Skeletal muscle satellite cell (primary cell): Measurements from ENCODE around the gene EID2B.

ENCODE experiments used
- H3K27me3 ChIP-seq: 2 replicates; pipeline ENCODE4 v1.7.0; 2013; ENCODE audit warnings: low read length; ENCODE audit not compliant: control insufficient read depth, insufficient read depth
- H3K36me3 ChIP-seq: 2 replicates; pipeline ENCODE4 v1.7.0; 2013; ENCODE audit warnings: mild to moderate bottlenecking, control low read depth, low read length; ENCODE audit not compliant: insufficient read depth
- H3K4me1 ChIP-seq: 2 replicates; pipeline ENCODE4 v1.7.0; 2013; ENCODE audit warnings: low read length; ENCODE audit not compliant: control insufficient read depth, insufficient read depth
- H3K4me2 ChIP-seq: 2 replicates; pipeline ENCODE4 v1.7.0; 2013; ENCODE audit warnings: mild to moderate bottlenecking, low read length
- H3K4me3 ChIP-seq: 2 replicates; pipeline ENCODE4 v1.7.0; 2013; ENCODE audit warnings: low read length
- H3K9ac ChIP-seq: 2 replicates; pipeline ENCODE4 v1.7.0; 2013; ENCODE audit warnings: mild to moderate bottlenecking, low read depth, low read length, moderate library complexity
- H3K9me3 ChIP-seq: replicated peaks from 2 replicates; pipeline ENCODE4 v1.7.0; 2013; ENCODE audit warnings: mild to moderate bottlenecking, control low read depth, low read length

The EID2B gene

DNA sequence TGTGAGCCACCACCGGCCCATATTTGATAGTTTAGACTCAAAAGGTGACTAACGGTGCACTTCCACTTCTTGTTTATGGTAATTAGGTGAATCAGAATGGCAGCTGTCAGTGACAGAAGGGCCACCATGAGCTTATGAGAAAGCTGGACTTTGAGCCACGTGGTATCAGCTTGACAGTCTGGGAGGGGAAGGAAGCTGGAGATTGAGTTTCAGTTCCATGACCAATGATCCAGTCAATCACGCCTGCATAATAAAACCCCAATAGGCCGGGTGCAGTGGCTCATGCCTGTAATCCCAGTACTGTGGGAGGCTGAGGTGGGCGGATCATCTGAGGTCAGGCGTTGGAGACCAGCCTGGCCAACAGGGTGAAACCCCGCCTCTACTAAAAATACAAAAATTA lies 8.2 kb downstream of the EID2B start:
- Histone ChIP-seq H3K9me3 (no peaks in the 10 kb centered on the region), H3K36me3 (no peaks in the 10 kb centered on the region), H3K4me3 (no peak overlapping the region), H3K9ac (no peak overlapping the region), H3K27me3 (no peaks in the 10 kb centered on the region), H3K4me2 (no peak overlapping the region), H3K4me1 (no peaks in the 10 kb centered on the region)

DNA sequence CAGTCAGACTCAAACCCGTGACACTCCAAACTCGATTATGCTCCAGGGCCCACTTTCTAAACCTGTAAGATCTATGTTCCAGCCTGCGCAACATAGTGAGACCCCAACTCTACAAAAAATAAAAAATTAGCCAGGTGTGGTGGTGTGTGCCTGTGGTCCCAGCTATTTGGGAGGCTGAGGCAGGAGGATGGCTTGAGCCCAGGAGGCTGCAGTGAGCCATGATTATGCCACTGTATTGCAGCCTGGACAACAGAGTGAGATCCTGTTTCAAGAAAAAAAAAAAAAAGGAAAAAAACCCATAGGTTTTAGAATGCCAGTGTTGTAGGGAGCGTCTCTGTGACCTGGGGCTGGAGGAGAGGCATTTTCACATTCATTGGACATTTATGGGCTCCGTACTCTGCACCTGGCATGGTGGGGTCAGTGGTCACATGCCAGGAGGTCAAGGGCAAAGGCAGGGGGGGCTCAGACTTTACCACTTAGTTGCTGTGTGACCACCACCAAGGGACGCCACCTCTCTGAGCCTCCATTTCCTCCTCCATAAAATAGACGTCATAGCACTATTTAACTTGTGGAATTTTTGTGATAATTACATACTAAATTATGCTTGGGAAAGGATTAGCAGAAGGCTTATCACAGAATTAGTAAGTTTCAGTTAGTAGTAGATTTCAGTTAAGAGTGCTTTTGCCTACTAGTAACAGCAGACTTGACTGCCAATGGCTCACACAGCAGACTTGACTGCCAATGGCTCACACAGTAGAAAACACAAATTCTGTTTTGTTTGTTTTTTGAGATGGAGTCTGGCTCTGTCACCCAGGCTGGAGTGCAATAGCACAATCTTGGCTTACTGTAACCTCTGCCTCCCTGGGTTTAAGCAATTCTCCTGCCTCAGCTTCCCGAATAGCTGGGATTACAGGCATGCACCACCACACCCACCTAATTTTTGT lies 11.8 kb downstream of the EID2B start:
- Histone ChIP-seq H3K9ac (no peak overlapping the region), H3K4me1 (peaks cover under 1% of the 10 kb centered on the region), H3K36me3 (no peaks in the 10 kb centered on the region), H3K27me3 (peaks cover 19% of the 10 kb centered on the region), H3K9me3 (no peaks in the 10 kb centered on the region), H3K4me3 (no peak overlapping the region), H3K4me2 (no peak overlapping the region)

DNA sequence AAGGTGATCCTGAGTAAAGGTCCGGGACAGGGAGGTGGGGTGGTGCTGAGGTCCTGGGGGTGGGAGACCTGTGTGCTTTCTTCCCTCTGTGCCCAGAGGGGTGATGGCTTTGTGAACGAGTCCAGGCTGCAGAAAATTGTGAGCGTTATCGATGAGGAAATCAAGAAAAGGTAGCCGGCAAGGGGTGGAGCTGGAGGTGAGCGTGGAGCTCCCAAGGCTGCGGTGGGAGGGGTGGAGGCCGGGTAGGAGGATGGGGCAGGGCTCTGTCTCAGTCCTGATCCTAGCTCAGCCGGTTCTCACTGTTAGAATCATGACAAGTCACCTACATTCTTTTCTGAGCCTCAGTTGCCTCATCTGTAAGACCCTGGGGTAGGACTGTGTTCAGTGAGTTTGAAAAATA lies 13.7 kb downstream of the EID2B start:
- no peaks in the 10 kb centered on the region for H3K9me3 ChIP-seq
- peaks cover 12% of the 10 kb centered on the region for H3K4me1 ChIP-seq
- H3K4me3 ChIP-seq, result no peak overlapping the region
- no peak overlapping the region for H3K9ac ChIP-seq
- peaks cover 38% of the 10 kb centered on the region for H3K27me3 ChIP-seq
- no peak overlapping the region for H3K4me2 ChIP-seq
- no peaks in the 10 kb centered on the region for H3K36me3 ChIP-seq

DNA sequence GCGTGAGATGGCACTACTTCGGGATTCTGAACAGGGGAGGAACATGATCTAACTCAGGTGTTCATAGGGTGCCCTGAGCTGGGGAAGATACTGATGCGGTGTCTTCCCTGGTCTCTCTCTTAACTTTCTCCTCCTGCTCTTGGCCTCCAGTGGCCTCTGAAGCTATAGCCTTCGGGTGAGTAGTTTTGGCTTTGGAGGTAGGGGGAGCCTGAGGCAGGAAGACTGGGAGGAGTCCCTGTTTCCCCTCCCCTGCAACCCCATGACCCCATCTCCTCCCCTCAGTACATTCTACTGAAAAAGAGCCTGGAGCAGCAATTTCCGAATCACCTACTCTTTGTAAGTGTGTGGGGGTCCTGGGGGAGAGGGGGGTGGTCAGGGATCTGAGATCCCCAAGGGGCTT lies 14.2 kb downstream of the EID2B start:
- peaks cover 43% of the 10 kb centered on the region for H3K27me3 ChIP-seq
- peaks cover 12% of the 10 kb centered on the region for H3K4me1 ChIP-seq
- no peak overlapping the region for H3K4me3 ChIP-seq
- H3K9me3 ChIP-seq, result no peaks in the 10 kb centered on the region
- no peak overlapping the region for H3K9ac ChIP-seq
- H3K36me3 ChIP-seq, result no peaks in the 10 kb centered on the region
- no peak overlapping the region for H3K4me2 ChIP-seq

DNA sequence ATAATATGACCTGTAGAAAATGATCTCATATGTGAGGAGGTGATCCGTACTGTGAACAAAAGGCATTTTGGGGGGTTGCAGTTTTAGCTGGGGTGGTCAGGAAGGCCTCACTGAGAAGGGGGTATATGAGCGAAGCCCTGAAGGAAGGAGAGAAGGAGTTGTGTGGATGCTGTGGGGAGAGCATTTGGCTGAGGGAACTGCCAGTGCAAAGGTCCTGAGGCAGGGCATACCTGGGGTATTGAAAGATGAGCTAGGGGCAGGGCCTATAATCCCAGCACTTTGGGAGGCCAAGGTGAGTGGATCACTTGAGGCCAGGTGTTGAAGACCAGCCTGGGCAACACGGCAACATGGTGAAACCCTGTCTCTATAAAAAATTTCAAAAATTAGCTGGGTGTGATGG lies 15.2 kb downstream of the EID2B start:
- H3K9ac ChIP-seq, result no peak overlapping the region
- no peaks in the 10 kb centered on the region for H3K36me3 ChIP-seq
- H3K9me3 ChIP-seq, result no peaks in the 10 kb centered on the region
- H3K4me2 ChIP-seq, result no peak overlapping the region
- peaks cover 48% of the 10 kb centered on the region for H3K27me3 ChIP-seq
- no peak overlapping the region for H3K4me3 ChIP-seq
- H3K4me1 ChIP-seq, result peaks cover 12% of the 10 kb centered on the region

DNA sequence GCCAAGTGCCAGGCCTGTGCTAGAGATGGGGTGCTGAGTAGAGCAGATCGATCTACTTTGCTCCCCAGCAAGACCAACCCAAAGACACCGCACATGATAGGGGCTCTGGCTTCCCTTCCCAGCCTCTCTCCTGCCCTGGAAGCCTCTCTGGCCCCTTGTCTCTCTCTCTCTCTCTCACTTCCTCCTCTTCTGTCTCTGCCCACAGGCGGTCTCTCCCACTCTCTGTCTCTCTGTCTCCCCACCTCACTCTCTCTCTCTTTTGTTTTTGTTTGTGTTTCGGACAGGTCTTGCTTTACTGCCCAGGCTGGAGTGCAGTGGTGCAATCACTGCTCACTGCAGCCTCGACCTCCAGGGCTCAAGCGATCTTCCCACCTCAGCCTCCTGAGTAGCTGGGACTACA lies 16.4 kb downstream of the EID2B start:
- Histone ChIP-seq H3K4me1 (peaks cover 12% of the 10 kb centered on the region), H3K4me3 (no peak overlapping the region), H3K36me3 (no peaks in the 10 kb centered on the region), H3K4me2 (peak overlapping the region; percentile 56), H3K27me3 (peaks cover 48% of the 10 kb centered on the region), H3K9ac (no peak overlapping the region), H3K9me3 (no peaks in the 10 kb centered on the region)

DNA sequence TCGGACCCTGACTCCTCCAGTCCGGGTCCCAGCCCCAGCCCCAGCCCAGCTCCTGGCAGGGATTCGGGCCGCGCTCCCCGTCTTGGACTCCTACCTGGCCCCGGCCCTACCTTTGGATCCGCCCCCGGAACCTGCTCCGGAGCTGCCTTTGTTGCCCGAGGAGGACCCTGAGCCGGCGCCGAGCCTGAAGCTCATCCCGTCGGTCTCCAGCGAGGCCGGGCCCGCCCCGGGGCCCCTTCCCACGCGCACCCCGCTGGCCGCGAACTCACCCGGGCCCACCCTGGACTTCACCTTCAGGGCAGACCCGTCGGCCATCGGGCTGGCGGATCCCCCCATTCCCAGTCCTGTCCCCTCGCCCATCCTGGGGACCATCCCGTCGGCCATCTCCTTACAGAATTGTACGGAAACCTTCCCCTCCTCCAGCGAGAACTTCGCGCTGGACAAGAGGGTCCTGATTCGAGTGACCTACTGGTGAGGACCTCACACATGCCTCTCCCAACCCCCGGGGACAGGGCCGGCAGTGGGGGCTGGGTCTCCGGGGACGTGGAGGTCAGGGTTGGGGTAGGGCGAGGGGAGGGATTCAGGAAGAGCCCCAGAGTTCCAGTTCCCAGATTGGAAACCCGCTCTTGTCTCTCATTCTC lies 17.0 kb downstream of the EID2B start:
- peak overlapping the region; percentile 56 for H3K4me2 ChIP-seq
- no peak overlapping the region for H3K4me3 ChIP-seq
- H3K9me3 ChIP-seq, result no peaks in the 10 kb centered on the region
- H3K36me3 ChIP-seq, result no peaks in the 10 kb centered on the region
- no peak overlapping the region for H3K9ac ChIP-seq
- peaks cover 12% of the 10 kb centered on the region for H3K4me1 ChIP-seq
- peaks cover 48% of the 10 kb centered on the region for H3K27me3 ChIP-seq

DNA sequence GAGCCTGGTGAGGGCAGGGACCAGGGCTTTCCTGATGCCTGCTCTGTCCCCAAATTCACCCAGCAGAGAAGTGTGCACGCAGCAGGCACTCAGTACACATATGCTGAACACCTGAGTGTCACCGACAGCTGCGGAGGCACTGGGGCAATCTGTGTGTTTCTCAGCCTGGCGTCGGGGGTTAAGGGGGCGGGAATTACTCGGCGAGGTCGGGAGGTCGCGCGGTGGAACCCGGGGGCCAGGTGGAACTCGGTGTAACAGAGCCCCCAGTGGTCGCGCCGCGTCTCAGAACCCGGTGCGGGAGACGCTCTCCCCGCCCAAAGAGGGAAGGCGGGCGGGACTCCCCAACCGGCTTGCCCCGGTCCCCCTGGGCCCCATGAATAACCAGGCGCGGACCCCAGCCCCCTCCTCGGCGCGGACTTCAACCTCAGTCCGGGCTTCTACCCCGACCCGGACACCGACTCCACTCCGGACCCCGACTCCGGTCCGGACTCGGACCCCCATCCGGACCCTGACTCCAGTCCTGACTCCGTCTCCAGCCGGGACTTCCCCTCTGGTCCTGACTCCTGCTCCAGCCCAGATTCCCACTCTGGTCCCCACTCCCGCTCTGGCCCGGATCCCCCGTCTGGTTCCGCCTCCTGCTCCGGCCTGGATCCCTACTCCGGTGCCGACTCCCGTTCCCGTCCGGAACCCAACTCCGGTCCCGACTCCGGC lies 17.7 kb downstream of the EID2B start, which contains the start of gene SELENOV:
Gene SELENOV (plus strand): TSS at position 300 of the 711 bp plus-strand sequence. CDS start 74 bp downstream, at position 374.
- Histone ChIP-seq H3K4me3 (peak within 1 kb of the TSS; percentile 35), H3K4me1 (peaks cover 12% of the 10 kb centered on the region), H3K9me3 (no peaks in the 10 kb centered on the region), H3K27me3 (peaks cover 48% of the 10 kb centered on the region), H3K36me3 (no peaks in the 10 kb centered on the region), H3K4me2 (peak within 1 kb of the TSS; percentile 56), H3K9ac (no peak within 1 kb of the TSS)

DNA sequence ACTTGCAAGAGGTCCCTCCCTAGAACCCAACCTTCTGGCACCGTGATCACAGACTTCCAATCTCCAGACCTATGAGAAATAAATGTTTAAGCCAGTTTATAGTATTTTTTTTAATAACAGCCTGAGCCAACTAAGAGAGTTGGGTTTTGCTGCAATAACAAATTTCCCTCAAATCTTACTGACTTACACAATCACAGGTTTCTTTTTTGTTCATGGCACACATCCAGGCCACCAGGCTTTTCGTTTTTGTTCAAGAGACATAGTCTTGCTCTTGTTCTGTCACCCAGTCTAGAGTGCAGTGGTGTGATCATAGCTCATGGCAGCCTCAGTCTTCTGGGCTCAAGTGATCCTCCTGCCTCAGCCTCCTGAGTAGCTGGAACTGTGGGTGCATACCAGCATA lies 19.7 kb downstream of the EID2B start:
- no peaks in the 10 kb centered on the region for H3K36me3 ChIP-seq
- H3K4me3 ChIP-seq, result no peak overlapping the region
- H3K9ac ChIP-seq, result no peak overlapping the region
- H3K4me1 ChIP-seq, result peaks cover 12% of the 10 kb centered on the region
- peaks cover 54% of the 10 kb centered on the region for H3K27me3 ChIP-seq
- no peaks in the 10 kb centered on the region for H3K9me3 ChIP-seq
- no peak overlapping the region for H3K4me2 ChIP-seq

DNA sequence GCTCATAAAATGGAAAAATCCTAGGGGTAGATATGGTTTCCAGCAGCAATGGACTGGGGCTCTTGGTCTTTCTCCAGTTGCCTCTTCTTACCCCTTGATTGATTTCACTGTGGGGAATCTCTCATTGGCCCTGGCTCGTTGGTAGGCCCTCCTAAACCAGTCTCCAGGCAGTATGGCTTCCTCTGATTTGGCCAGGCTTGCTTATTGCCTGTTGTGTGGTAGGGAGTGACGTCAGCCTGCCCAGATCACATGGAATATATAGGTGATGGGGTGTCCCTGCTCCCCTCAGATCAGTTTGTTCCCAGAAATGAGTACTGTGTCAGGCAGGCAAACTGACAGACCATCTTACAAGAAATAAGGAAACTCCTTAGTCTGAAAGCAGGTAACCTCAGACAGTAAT lies 23.4 kb downstream of the EID2B start:
- Histone ChIP-seq H3K9ac (no peak overlapping the region), H3K9me3 (no peaks in the 10 kb centered on the region), H3K4me1 (peaks cover 13% of the 10 kb centered on the region), H3K4me2 (no peak overlapping the region), H3K36me3 (no peaks in the 10 kb centered on the region), H3K4me3 (no peak overlapping the region), H3K27me3 (peaks cover 49% of the 10 kb centered on the region)

DNA sequence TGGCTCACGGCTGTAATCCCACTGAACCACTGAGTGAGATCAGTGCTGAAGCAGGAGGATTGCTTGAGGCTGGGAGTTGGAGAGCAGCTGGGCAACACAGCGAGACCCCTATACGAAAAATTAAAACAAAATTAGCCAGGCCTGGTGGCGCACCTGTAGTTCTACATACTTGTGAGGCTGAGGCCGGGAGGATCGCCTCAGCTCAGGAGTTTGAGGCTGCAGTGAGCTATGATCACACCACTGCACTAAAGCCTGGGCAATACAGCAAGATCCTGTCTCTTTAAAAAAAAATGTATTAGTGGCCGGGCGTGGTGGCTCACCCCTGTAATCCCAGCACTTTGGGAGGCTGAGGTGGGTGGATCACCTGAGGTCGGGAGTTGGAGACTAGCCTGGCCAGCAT lies 24.0 kb downstream of the EID2B start:
- H3K27me3 ChIP-seq, result peaks cover 48% of the 10 kb centered on the region
- peaks cover 13% of the 10 kb centered on the region for H3K4me1 ChIP-seq
- H3K9me3 ChIP-seq, result no peaks in the 10 kb centered on the region
- no peak overlapping the region for H3K4me2 ChIP-seq
- H3K4me3 ChIP-seq, result no peak overlapping the region
- no peaks in the 10 kb centered on the region for H3K36me3 ChIP-seq
- H3K9ac ChIP-seq, result no peak overlapping the region
